ENCODE data around the gene TADA2B. TPM values are rescaled to one million over a fixed set of nuclear protein-coding genes. Genes with fewer than 3 reads are reported as not detected.

Gene TADA2B
- total and polyA plus RNA-seq, 2 experiments from 2014 or later, result 21.5 to 29.0 TPM

DNA sequence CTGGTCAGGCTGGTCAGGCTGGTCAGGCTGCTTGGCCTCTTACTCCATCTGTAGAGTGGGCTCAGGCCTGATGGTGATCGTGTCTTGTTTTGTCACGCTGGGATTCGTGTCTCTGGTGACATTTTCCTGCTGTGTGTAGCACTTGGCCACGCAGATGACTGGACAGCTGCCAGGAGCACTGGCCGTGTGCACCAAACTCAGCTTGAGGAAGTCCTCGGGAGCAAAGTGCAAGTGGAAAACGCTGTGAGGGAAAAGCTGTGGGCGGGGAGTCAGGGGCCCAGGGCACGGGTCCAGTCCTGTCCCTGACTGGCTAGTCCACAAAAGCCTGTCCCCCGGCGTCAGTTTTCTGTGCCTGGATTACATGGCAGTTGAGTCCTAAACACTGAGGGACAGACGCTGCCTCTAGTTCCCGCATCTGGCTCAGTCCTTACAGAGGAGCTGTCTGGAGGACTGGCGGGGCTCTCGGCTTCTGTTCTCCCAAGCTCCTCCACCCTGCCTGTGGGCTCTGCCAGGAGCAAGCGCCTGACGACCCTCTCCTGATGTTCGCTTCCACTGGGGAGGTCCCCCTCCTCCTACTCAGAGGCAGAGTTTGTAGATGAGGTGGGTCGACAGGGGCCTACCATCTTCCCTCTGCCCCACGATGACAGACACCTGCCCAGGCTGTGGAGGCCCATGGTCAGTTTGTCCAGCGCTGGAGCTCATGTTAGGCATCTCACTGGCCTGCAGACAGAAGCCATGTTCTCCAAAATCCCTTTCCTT is 60.6 kb downstream of the TADA2B start:
- no peaks in the 10 kb centered on the region for H3K36me3 ChIP-seq
- no peaks in the 10 kb centered on the region for H3K27me3 ChIP-seq
- H3K9me3 ChIP-seq (ENCODE audit: low read depth), result no peaks in the 10 kb centered on the region
- H3K4me1 ChIP-seq (ENCODE audit: low read depth), result no peaks in the 10 kb centered on the region
- no peak for TF ChIP-seq CTCF (IDR thresholded peaks at IDR 0.05; ENCODE audit: low read depth, low read length)
- H3K4me3 ChIP-seq, result no peak overlapping the region
- H3K27ac ChIP-seq, result no peak overlapping the region
- peak in 1 of 2 donors; percentile 37 for DNase-seq (ENCODE audit: low read depth in 1 of 2, low spot score in 1 of 2)

DNA sequence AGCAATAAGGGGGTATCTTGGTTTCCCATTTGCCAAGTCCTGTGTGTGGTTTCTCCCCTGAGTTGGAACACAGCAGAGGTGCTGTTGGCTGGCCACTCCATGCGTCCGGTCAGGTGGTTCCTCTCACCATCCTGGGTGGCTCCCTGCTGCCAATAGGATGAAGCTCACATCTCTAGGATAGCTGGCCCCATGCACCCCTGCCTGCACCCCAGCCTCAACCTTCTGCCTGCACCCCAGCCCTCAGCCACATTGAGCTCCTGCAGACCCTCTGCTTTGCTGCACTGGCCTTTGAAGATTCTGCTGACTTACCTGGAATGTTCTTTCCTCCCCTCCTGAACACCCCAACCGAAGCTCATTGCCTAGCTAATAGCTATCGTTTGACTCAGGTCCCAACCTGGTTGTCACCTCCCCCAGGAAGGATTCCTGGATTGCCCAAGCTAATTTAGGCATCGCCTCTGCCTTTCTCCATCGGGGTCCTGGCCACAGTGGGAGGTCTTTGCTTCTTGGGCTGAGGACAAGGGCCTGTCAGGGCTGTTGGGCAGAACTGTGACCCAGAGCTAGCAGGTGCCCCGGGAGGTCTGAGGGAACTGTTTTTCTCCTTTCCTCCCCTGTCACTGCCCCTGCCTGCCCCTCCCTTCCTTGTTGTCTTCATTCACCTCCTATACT is 61.3 kb downstream of the TADA2B start:
- no peaks in the 10 kb centered on the region for H3K4me1 ChIP-seq (ENCODE audit: low read depth)
- no peaks in the 10 kb centered on the region for H3K27me3 ChIP-seq
- no peak overlapping the region for H3K4me3 ChIP-seq
- no peak overlapping the region for H3K27ac ChIP-seq
- TF ChIP-seq CTCF (IDR thresholded peaks at IDR 0.05; ENCODE audit: low read depth, low read length), result no peak
- no peak for DNase-seq (ENCODE audit: low read depth in 1 of 2, low spot score in 1 of 2)
- no peaks in the 10 kb centered on the region for H3K36me3 ChIP-seq
- no peaks in the 10 kb centered on the region for H3K9me3 ChIP-seq (ENCODE audit: low read depth)

- no peak for DNase-seq (ENCODE audit: low read depth in 1 of 2, low spot score in 1 of 2)
- Histone ChIP-seq H3K27me3 (no peaks in the 10 kb centered on the region), H3K36me3 (no peaks in the 10 kb centered on the region), H3K4me1 (ENCODE audit: low read depth) (no peaks in the 10 kb centered on the region), H3K9me3 (ENCODE audit: low read depth) (no peaks in the 10 kb centered on the region), H3K4me3 (no peak overlapping the region), H3K27ac (no peak overlapping the region)
- TF ChIP-seq CTCF (IDR thresholded peaks at IDR 0.05; ENCODE audit: low read depth, low read length), result no peak
These were observed 62.1 kb downstream of the TADA2B start for GRCh38 chr4:7105276-7105675.

DNA sequence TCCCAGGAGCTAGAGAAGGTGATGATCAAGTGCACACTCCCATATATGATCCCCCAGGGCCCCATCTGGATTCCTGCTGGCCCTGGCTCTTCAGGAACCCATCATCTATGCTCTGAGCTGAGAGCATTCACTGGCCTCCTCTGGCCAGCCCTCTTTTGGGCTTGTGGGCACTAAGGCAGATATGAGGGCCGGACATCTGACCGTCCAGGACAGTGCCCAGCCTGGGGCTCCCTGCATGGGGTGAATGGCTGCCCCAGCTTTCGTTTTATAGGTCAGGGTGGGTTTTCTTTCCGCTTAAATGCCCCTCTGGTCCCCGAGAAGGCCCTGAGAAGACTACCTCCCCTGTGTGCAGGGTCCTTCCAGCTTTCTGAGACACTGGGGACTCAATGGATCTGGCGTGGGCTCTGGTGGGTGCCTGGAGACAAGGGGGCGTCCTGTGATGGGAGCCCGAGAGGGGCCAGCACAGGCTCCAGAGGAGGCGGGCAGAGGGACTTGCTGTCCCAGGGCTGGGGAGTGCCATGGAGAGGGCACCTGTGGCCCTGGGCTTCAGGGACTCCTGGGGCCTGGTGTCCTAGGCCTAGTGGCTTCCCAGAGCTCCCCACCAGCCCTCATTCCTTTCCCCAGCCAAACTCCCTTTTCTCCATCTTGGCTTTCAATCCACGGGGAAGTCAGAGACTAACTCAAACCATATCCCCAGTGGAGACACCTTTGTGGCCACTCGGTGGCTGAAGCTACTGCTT is 64.2 kb downstream of the TADA2B start:
- Histone ChIP-seq H3K27me3 (no peaks in the 10 kb centered on the region), H3K4me3 (no peak overlapping the region), H3K27ac (no peak overlapping the region), H3K36me3 (no peaks in the 10 kb centered on the region), H3K4me1 (ENCODE audit: low read depth) (no peaks in the 10 kb centered on the region), H3K9me3 (ENCODE audit: low read depth) (no peaks in the 10 kb centered on the region)
- DNase-seq (ENCODE audit: low read depth in 1 of 2, low spot score in 1 of 2), result no peak
- TF ChIP-seq CTCF (IDR thresholded peaks at IDR 0.05; ENCODE audit: low read depth, low read length), result no peak

Other genes with a start within 250 kb of the TADA2B start
- 41.8 and 46.1 TPM in 2 replicates for gene TBC1D14, start 133.5 kb upstream of the TADA2B start, total RNA-seq
- gene TBC1D14, start 133.5 kb upstream of the TADA2B start, polyA plus RNA-seq, result 30.5 and 38.9 TPM in 2 replicates
- 21.2 and 24.0 TPM in 2 replicates for gene GRPEL1, start 24.7 kb downstream of the TADA2B start, total RNA-seq
- 57.8 and 58.8 TPM in 2 replicates for gene GRPEL1, start 24.7 kb downstream of the TADA2B start, polyA plus RNA-seq
- gene SORCS2, start 149.2 kb downstream of the TADA2B start, total RNA-seq, result 1.4 and 6.9 TPM in 2 replicates
- 0.92 and 4.4 TPM in 2 replicates for gene SORCS2, start 149.2 kb downstream of the TADA2B start, polyA plus RNA-seq